OCI-LY7 (cell line): ENCODE data around the gene FCGBP.

Experiments
- CTCF ChIP-seq: fragments of 200-600 bp; sonication (generic); conservative IDR thresholded peaks from 2 replicates; pipeline ENCODE4 v1.5.1; 2014; ENCODE audit warnings: mild to moderate bottlenecking, antibody characterized with exemption, low read length, moderate library complexity, mixed read lengths
- EZH2phosphoT487 ChIP-seq: fragments of 200-600 bp; sonication (generic); IDR thresholded peaks from 2 replicates; pipeline ENCODE4 v1.6.1; 2018; ENCODE audit warnings: low read depth, borderline replicate concordance, mild to moderate bottlenecking, mixed run types, antibody characterized with exemption, low read length, moderate library complexity, mixed read lengths

DNA sequence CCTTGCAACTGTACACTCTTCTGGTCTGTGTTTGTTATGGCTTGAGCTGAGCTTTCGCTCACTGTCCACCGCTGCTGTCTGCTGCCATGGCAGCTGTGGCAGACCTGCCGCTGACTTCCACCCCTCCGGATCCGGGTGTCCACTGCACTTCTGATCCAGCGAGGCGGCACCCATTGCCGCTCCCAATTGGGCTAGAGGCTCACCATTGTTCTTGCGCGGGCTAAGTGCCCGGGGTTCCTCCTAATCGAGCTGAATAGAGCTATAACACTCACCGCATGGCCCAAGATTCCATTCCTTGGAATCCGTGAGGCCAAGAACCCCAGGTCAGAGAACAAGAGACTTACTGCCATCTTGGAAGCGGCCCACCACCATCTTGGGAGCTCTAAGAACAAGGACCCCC lies 34.4 kb upstream of the FCGBP start:
- TF ChIP-seq CTCF: no peak
- TF ChIP-seq EZH2phosphoT487: no peak
